A549 (cell line): Measurements from ENCODE around the gene ACADSB.

ENCODE experiments used
- CTCF ChIP-seq: fragments of >200 bp; sonication (Bioruptor Twin); formaldehyde crosslinking; IDR thresholded peaks from 3 replicates; pipeline ENCODE4 v1.5.1; 2016
- EP300 ChIP-seq, 2 experiments: fragments of >200 bp; sonication (Bioruptor Twin); formaldehyde crosslinking; IDR thresholded peaks; 2 replicates in 1 of 2; 3 replicates in 1 of 2; pipeline ENCODE4 v1.6.1; 2016 to 2017
- JUN ChIP-seq, 2 experiments: fragments of >200 bp; sonication (Bioruptor Twin); formaldehyde crosslinking; IDR thresholded peaks; 2 replicates in 1 of 2; 3 replicates in 1 of 2; pipeline ENCODE4 v1.6.1; 2016 to 2017
- MYC ChIP-seq: IDR thresholded peaks from 2 replicates; pipeline ENCODE4 v1.6.1; 2012; ENCODE audit warnings: mild to moderate bottlenecking, inconsistent platforms, low read length, improper control_type of control experiment, borderline replicate concordance
- RAD21 ChIP-seq, 2 experiments: fragments of >200 bp in 1 of 2; sonication (Bioruptor Twin) in 1 of 2; formaldehyde crosslinking in 1 of 2; IDR thresholded peaks in 1 of 2; conservative IDR thresholded peaks in 1 of 2; 2 replicates in 1 of 2; 3 replicates in 1 of 2; pipeline ENCODE4 v1.6.1; 2012 to 2018; ENCODE audit warnings: inconsistent platforms in 1 of 2
- TF ChIP-seq, protein P1 (sequence below): IDR thresholded peaks from 2 replicates; pipeline ENCODE4 v1.6.1; 2012
- TF ChIP-seq, protein P2 (sequence below): fragments of 150-350 bp; IDR thresholded peaks from 2 replicates; pipeline ENCODE4 v1.6.1; 2014; ENCODE audit warnings: low read depth, mild to moderate bottlenecking, low read length

- TF ChIP-seq, protein P1, sequence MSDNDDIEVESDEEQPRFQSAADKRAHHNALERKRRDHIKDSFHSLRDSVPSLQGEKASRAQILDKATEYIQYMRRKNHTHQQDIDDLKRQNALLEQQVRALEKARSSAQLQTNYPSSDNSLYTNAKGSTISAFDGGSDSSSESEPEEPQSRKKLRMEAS, result no peak
- TF ChIP-seq, protein P2, sequence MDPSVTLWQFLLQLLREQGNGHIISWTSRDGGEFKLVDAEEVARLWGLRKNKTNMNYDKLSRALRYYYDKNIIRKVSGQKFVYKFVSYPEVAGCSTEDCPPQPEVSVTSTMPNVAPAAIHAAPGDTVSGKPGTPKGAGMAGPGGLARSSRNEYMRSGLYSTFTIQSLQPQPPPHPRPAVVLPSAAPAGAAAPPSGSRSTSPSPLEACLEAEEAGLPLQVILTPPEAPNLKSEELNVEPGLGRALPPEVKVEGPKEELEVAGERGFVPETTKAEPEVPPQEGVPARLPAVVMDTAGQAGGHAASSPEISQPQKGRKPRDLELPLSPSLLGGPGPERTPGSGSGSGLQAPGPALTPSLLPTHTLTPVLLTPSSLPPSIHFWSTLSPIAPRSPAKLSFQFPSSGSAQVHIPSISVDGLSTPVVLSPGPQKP, result no peak
- TF ChIP-seq RAD21 (conservative IDR thresholded peaks at IDR 0.05 in 1 of 2, IDR thresholded peaks at IDR 0.05 in 1 of 2), result no peak
- TF ChIP-seq MYC, result no peak
- no peak for TF ChIP-seq JUN (IDR thresholded peaks at IDR 0.05)
- no peak for TF ChIP-seq CTCF
- TF ChIP-seq EP300 (IDR thresholded peaks at IDR 0.05), result no peak
Observed at GRCh38 chr10:122988501-122988900, 20.3 kb upstream of the ACADSB start.
